Fibroblast of the aortic adventitia (primary cell): Measurements from ENCODE around the gene CCDC68. TPM values are rescaled to one million over a fixed set of nuclear protein-coding genes. Genes with fewer than 3 reads are reported as not detected.

Experiments
- DNase-seq: peaks from one replicate; pipeline ENCODE4 v3.0.0-alpha.2; 2010; ENCODE audit warnings: low read depth
- H3K4me3 ChIP-seq: 2 replicates; pipeline ENCODE4 v1.5.1; 2011; ENCODE audit warnings: low read depth, mild to moderate bottlenecking, control low read depth, low read length, moderate library complexity
- CTCF ChIP-seq: IDR thresholded peaks from 2 replicates; pipeline ENCODE4 v1.5.1; 2011; ENCODE audit warnings: mild to moderate bottlenecking, low read length, control low read depth, inconsistent platforms; ENCODE audit not compliant: insufficient read depth
- total RNA-seq: library from RNA; depleted of rRNA; stranded (reverse); fragments of >200 nt; gene quantifications from 2 replicates; pipeline ENCODE4 v1.2.3, GENCODE V29; 2012; ENCODE audit warnings: low replicate concordance

The CCDC68 gene
- total RNA-seq, 1 donor, result 7.4 TPM

DNA sequence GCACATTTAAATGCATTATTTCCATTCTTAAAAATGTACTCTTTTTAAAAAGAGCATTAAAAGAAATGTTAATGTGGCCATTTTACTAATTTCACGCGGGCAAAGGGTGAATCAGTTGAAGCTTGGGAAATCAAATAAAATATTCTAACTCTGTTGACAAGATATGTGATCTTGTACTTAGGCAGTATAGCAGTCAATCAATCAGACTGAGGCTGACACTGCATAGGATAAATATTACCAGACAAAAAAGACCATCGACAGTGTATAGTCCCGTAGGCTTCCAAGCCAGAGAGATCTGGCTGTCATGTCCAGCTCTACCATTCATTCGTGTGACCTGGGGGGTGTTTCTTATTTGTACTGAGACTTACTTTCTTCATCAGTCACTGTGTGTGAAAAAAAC is 39.8 kb upstream of the CCDC68 start:
- TF ChIP-seq CTCF, result no peak
- DNase-seq, result no peak
- H3K4me3 ChIP-seq, result no peak overlapping the region

- no peak for DNase-seq
- no peak for TF ChIP-seq CTCF
- H3K4me3 ChIP-seq, result no peak overlapping the region
Measured at GRCh38 chr18:54995421-54996143, 36.3 kb upstream of the CCDC68 start.

DNA sequence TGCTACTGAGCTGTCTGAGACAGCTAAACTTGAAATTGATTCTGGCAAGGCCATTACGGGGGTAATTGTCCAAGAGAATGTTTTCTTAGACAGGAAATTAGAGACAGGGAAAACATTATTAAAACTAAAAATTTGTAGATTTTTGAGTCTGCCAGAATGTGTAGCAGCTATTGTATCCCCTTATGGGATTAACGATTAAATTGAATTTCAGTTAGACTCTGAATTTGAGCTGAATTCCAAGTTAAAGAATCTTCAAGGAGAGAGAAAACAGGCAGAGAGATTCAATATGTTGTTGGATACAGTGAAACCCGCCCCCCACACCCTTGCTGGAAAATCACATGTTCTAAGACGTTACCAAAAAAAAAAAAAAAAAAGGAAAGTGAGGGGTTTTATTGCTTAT is 32.7 kb upstream of the CCDC68 start:
- H3K4me3 ChIP-seq, result no peak overlapping the region
- no peak for TF ChIP-seq CTCF

GRCh38 chr18:54984908-54985307 is 25.6 kb upstream of the CCDC68 start:
- no peak for TF ChIP-seq CTCF
- DNase-seq, result no peak
- no peak overlapping the region for H3K4me3 ChIP-seq

More for the DNA sequence above, 32.7 kb upstream of the CCDC68 start:
- DNase-seq, result no peak

GRCh38 chr18:54983791-54984190 is 24.5 kb upstream of the CCDC68 start:
- no peak for DNase-seq
- no peak overlapping the region for H3K4me3 ChIP-seq
- TF ChIP-seq CTCF, result no peak

- no peak overlapping the region for H3K4me3 ChIP-seq
- peak; percentile 62 for TF ChIP-seq CTCF
- DNase-seq, result peak; percentile 88
Measured at GRCh38 chr18:54983041-54983686, 23.9 kb upstream of the CCDC68 start.
